Mucosa of descending colon (tissue), 3 donors: ENCODE results near the gene PDGFB. TPM values are rescaled to one million over a fixed set of nuclear protein-coding genes. Genes with fewer than 3 reads are reported as not detected.

Experiments used
- ATAC-seq: fragments of 200-7000 bp; cut with Tn5 transposase; one replicate; pipeline ENCODE4 v1.9.1; 2020; ENCODE audit warnings: mild to moderate bottlenecking, moderate library complexity
- DNase-seq, 3 donors: peaks; one replicate each; pipeline ENCODE4 v3.0.0-alpha.2; 2020
- H3K36me3 ChIP-seq: fragments of 200-600 bp; one replicate; pipeline ENCODE4 v1.8.0; 2021; ENCODE audit warnings: low read depth, mild to moderate bottlenecking
- H3K4me1 ChIP-seq: fragments of 200-600 bp; one replicate; pipeline ENCODE4 v1.8.0; 2021; ENCODE audit warnings: low read depth, mild to moderate bottlenecking
- H3K4me3 ChIP-seq: fragments of 200-600 bp; one replicate; pipeline ENCODE4 v1.8.0; 2021; ENCODE audit warnings: mild to moderate bottlenecking
- H3K9me3 ChIP-seq: fragments of 200-600 bp; one replicate; pipeline ENCODE4 v1.8.0; 2021; ENCODE audit warnings: mild to moderate bottlenecking
- CTCF ChIP-seq: fragments of 200-600 bp; IDR thresholded peaks from one replicate; pipeline ENCODE4 v1.8.0; 2022; ENCODE audit warnings: antibody characterized with exemption, mild to moderate bottlenecking
- intact Hi-C, 2 donors: fragments of 100-400 bp; cut with DNase I in 1 of 2; cut with micrococcal nuclease in 1 of 2; formaldehyde crosslinking; loops; one replicate each; pipeline versions ENCODE4 v1.11.0 to v1.11.1; 2022; cut with DNase I, micrococcal nuclease
- total RNA-seq, 3 donors: library from RNA; stranded (reverse); fragmentation: NEBNext Ultra II Directional in 2 of 3; extraction: Animal tissue kit (Norgen Biotek cat#: 25700) in 2 of 3; gene quantifications; one replicate each; pipeline versions ENCODE4 v1.2.1 to v1.2.4, GENCODE V29; 2021 to 2023
- donor health status: DM: no; HTN: no; CAD: no; lungs with moderate emphysema.
- donor health status: DM: no; HTN: no; CAD: no.
- donor health status: DM: no; HTN: yes; CAD: no.

The PDGFB gene
- total RNA-seq, 3 donors from 2014 or later: 1.8 to 16.6 (median 5.4) TPM

- Histone ChIP-seq H3K9me3 (no peaks in the 10 kb centered on the region), H3K36me3 (no peaks in the 10 kb centered on the region), H3K4me3 (no peak overlapping the region), H3K4me1 (peaks cover 54% of the 10 kb centered on the region)
- peak in 1 of 3 donors; percentile 57 for DNase-seq
- no peak for ATAC-seq
- intact Hi-C loops: no loop called here
- TF ChIP-seq CTCF: no peak
These were observed 8.2 kb downstream of the PDGFB start for GRCh38 chr22:39236321-39237317.

- no peak for TF ChIP-seq CTCF
- peak; percentile 74 for ATAC-seq
- H3K36me3 ChIP-seq: no peaks in the 10 kb centered on the region
- H3K4me3 ChIP-seq: no peak overlapping the region
- intact Hi-C loops: no loop called here
- peaks cover 39% of the 10 kb centered on the region for H3K4me1 ChIP-seq
- DNase-seq: peak; percentile 78 to 87 (median 82)
- H3K9me3 ChIP-seq: no peaks in the 10 kb centered on the region
These were observed 9.7 kb downstream of the PDGFB start for GRCh38 chr22:39234867-39235687.

- no peak for TF ChIP-seq CTCF
- H3K4me1 ChIP-seq: peaks cover 33% of the 10 kb centered on the region
- no peak for ATAC-seq
- DNase-seq: no peak
- no peaks in the 10 kb centered on the region for H3K36me3 ChIP-seq
- intact Hi-C loops: no loop called here
- no peaks in the 10 kb centered on the region for H3K9me3 ChIP-seq
- no peak overlapping the region for H3K4me3 ChIP-seq
These were observed 10.4 kb downstream of the PDGFB start for GRCh38 chr22:39234472-39234787.

GRCh38 chr22:39233710-39234471 is 10.9 kb downstream of the PDGFB start:
- Histone ChIP-seq H3K36me3 (no peaks in the 10 kb centered on the region), H3K4me3 (no peak overlapping the region), H3K4me1 (peaks cover 28% of the 10 kb centered on the region), H3K9me3 (no peaks in the 10 kb centered on the region)
- no peak for DNase-seq
- intact Hi-C loops: no loop called here
- no peak for TF ChIP-seq CTCF
- no peak for ATAC-seq
